Measurements from ENCODE around the gene PAXX. TPM values are rescaled to one million over a fixed set of nuclear protein-coding genes. Genes with fewer than 3 reads are reported as not detected.

The PAXX gene
- total RNA-seq, 1 donor from 2014 or later = 45.1 TPM

DNA sequence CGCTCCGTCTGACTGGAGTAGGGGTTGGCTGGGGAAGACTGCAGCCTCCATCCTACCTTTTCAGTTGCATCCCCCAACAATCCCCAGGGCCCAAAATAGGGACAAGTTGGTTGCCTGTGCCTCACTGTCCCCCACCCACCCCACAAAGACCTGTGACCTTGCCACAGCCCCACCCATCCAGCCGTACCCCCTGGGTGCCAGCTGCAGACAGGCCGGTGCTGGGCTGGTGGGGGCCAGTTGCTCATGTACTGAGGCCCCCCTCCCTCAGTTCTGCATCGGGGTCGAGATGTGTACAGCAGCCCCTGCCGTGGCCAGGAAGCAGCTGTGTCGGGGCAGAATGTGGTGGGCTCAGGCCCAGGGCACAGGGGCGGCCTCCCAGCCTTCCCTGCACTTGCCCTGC is 9.1 kb upstream of the PAXX start:
- Histone ChIP-seq H3K4me1 (peaks cover 19% of the 10 kb centered on the region), H3K36me3 (no peaks in the 10 kb centered on the region), H3K27ac (no peak overlapping the region), H3K9me3 (no peaks in the 10 kb centered on the region), H3K4me3 (no peak overlapping the region), H3K27me3 (ENCODE audit: low read depth) (peaks cover 28% of the 10 kb centered on the region)
- ATAC-seq (no peak), DNase-seq (no peak)
- TF ChIP-seq, protein P1, sequence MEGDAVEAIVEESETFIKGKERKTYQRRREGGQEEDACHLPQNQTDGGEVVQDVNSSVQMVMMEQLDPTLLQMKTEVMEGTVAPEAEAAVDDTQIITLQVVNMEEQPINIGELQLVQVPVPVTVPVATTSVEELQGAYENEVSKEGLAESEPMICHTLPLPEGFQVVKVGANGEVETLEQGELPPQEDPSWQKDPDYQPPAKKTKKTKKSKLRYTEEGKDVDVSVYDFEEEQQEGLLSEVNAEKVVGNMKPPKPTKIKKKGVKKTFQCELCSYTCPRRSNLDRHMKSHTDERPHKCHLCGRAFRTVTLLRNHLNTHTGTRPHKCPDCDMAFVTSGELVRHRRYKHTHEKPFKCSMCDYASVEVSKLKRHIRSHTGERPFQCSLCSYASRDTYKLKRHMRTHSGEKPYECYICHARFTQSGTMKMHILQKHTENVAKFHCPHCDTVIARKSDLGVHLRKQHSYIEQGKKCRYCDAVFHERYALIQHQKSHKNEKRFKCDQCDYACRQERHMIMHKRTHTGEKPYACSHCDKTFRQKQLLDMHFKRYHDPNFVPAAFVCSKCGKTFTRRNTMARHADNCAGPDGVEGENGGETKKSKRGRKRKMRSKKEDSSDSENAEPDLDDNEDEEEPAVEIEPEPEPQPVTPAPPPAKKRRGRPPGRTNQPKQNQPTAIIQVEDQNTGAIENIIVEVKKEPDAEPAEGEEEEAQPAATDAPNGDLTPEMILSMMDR (IDR thresholded peaks at IDR 0.05) = no peak
- intact Hi-C loops (cut with DNase I) = no loop called here

DNA sequence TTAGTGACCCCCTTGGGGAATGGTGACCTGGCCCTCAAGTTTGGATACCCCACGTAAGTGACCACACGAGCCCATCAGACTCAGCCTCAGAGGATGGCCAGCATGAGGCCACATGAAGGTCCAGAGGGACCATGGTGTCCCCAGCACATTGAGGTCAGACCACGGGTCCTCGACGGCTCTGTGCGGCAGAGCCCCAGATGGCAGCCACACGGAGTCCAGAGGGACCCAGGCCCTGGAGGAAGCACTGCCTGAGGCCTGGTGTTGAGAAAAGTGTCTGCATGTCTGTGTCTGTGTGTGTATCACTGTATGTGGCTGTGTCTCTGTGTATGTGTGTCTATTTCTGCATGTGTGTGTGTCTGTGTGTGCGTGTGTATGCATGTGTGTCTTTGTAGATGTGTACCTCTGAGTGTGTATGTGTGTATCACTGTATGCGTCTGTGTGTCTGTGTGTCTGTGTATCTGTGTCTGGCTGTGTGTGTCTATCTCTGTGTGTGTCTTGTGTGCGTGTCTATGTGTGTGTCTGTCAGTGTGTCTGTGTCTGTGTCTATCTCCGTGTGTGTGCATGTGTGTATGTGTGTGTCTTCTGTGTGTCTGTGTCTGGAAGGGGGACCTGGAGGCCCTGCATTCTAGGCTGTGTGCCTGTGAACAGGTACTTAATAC is 8.4 kb upstream of the PAXX start:
- no peak for DNase-seq

DNA sequence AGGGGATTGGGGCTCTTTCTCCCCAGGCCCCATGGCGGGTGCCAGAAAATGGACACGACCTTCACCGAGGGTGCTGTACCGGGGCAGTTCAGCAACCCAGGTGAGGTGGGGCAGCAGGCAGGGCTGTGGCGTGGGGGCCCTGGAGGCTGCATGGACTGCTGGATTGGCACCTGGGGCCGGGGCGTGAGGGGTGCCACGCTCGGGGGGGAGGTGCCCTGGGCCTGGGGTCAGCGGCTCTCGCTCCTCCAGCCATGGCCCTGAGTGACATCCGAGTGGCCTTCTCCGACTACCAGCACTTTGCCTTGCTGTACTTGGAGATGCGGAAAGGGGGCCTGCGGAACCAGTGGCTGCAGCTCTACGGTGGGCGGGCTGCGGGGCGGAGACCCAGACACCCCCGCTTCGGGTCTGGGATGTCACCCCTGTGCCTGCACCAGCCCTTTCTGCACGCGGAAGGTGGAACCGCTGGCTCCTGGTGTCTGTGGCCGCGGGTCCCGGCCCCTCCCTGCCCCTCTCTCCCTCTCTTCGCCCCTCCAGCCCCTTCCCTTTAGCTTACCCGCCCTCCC is 7.7 kb upstream of the PAXX start:
- Histone ChIP-seq H3K27ac (no peak overlapping the region), H3K9me3 (no peaks in the 10 kb centered on the region), H3K36me3 (no peaks in the 10 kb centered on the region), H3K27me3 (ENCODE audit: low read depth) (peaks cover 28% of the 10 kb centered on the region), H3K4me3 (no peak overlapping the region), H3K4me1 (peaks cover 19% of the 10 kb centered on the region)
- ATAC-seq = no peak
- TF ChIP-seq, protein P1 (IDR thresholded peaks at IDR 0.05) = no peak
- intact Hi-C loops (cut with DNase I) = no loop called here
- no peak for DNase-seq

More for the DNA sequence above, 8.4 kb upstream of the PAXX start:
- TF ChIP-seq, protein P1 (IDR thresholded peaks at IDR 0.05) = no peak
- intact Hi-C loops (cut with DNase I) = no loop called here
- H3K4me1 ChIP-seq = peaks cover 19% of the 10 kb centered on the region
- no peak overlapping the region for H3K27ac ChIP-seq
- no peaks in the 10 kb centered on the region for H3K9me3 ChIP-seq
- no peaks in the 10 kb centered on the region for H3K36me3 ChIP-seq
- H3K4me3 ChIP-seq = no peak overlapping the region
- peaks cover 28% of the 10 kb centered on the region for H3K27me3 ChIP-seq (ENCODE audit: low read depth)
- ATAC-seq = no peak

DNA sequence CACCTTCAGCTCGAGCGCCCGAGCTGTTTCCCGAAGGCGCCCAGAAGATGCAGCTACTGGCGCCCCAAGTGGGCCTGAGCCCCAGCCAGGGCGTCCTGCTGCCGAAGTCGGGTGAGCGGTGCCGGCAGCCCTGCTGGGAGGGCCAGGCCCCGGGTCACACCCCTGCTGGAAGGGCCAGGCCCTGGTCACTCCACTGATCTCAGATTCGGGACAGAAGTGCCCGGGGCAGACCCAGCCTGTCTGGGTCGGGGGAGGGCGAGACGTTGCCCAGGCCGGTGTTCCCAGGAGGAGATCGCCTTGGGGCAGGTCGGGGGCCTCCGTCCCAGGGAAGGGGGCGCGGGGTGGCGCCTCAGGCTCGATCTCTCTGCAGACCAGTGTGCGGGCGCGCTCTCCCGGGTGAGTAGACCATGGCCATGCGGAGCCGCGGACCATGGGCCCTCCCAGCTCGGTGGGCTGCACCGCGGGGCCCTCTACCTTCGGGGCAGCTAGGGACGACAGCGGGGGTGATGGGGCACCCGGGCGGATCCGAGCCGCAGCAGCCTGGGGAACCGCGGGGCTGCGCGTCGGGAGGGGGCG is 7.1 kb upstream of the PAXX start:
- ATAC-seq (peak in 1 of 2 donors; percentile 3), DNase-seq (no peak)
- peaks cover 28% of the 10 kb centered on the region for H3K27me3 ChIP-seq (ENCODE audit: low read depth)
- intact Hi-C loops (cut with DNase I) = no loop called here
- H3K36me3 ChIP-seq = no peaks in the 10 kb centered on the region
- TF ChIP-seq, protein P1 (IDR thresholded peaks at IDR 0.05) = no peak
- no peak overlapping the region for H3K27ac ChIP-seq
- no peaks in the 10 kb centered on the region for H3K9me3 ChIP-seq
- no peak overlapping the region for H3K4me3 ChIP-seq
- H3K4me1 ChIP-seq = peaks cover 19% of the 10 kb centered on the region

DNA sequence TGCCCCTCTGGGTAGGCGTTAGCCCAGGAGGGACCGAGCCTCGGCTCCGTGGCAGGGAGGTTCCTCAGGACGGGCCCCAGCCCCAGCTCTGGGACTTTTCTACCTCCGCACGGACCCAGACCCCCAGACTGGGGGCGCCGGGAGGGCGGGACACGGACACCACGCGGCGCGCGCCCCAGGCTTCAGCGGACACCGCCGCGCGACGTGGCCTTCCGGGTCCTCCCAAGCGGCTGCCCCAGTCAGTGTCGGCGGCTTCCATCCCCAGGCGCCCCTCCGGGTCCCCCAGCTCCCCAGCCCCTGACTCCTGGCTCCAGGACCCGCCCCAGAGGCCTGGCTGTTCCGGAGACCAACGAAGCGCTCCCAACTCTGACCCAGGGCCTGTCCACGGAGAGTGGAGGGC is 6.4 kb upstream of the PAXX start:
- DNase-seq = no peak
- no peaks in the 10 kb centered on the region for H3K9me3 ChIP-seq
- intact Hi-C loops (cut with DNase I) = no loop called here

More for the DNA sequence above, 6.4 kb upstream of the PAXX start:
- no peak overlapping the region for H3K27ac ChIP-seq
- TF ChIP-seq, protein P1 (IDR thresholded peaks at IDR 0.05) = no peak
- H3K4me1 ChIP-seq = peaks cover 16% of the 10 kb centered on the region
- no peaks in the 10 kb centered on the region for H3K36me3 ChIP-seq
- ATAC-seq = no peak
- H3K4me3 ChIP-seq = no peak overlapping the region
- peaks cover 28% of the 10 kb centered on the region for H3K27me3 ChIP-seq (ENCODE audit: low read depth)

All from lower lobe of right lung (tissue), 2 donors.